Activated CD4-positive, alpha-beta T cell treated with anti-CD3 and anti-CD28 coated beads, Interleukin-2, amount 50 U/mL, for 16 hours (primary cell): ENCODE data around the gene SYNJ1.
"Not testable (repeated sequence)": the region's sequence is repeated elsewhere in the genome, so short reads cannot be mapped to it uniquely, and the experiment has no call there.

Experiments
- DNase-seq: peaks from one replicate; pipeline ENCODE4 v3.0.0-alpha.2; 2020

The SYNJ1 gene

GRCh38 chr21:32612075-32612998 lies 115.5 kb downstream of the SYNJ1 start, which contains the start of gene CFAP298:
Gene CFAP298 (minus strand): TSS chr21:32612377. CDS start chr21:32612243, 134 bp downstream.
- DNase-seq = peak; percentile 93

- peak; percentile 45 for DNase-seq
Measured at GRCh38 chr21:32611471-32611997, 116.3 kb downstream of the SYNJ1 start.

GRCh38 chr21:32610940-32611339 lies 116.9 kb downstream of the SYNJ1 start:
- not testable (repeated sequence) for DNase-seq

GRCh38 chr21:32608851-32609250 lies 119.0 kb downstream of the SYNJ1 start:
- DNase-seq = no peak

- no peak for DNase-seq
Measured at GRCh38 chr21:32605469-32605868, 122.3 kb downstream of the SYNJ1 start.

- no peak for DNase-seq
Measured at GRCh38 chr21:32604464-32604863, 123.3 kb downstream of the SYNJ1 start.

GRCh38 chr21:32603131-32603530 lies 124.7 kb downstream of the SYNJ1 start:
- no peak for DNase-seq

GRCh38 chr21:32602099-32602498 lies 125.7 kb downstream of the SYNJ1 start:
- no peak for DNase-seq

- no peak for DNase-seq
Measured at GRCh38 chr21:32599526-32599925, 128.3 kb downstream of the SYNJ1 start.

- no peak for DNase-seq
Measured at GRCh38 chr21:32599091-32599490, 128.7 kb downstream of the SYNJ1 start.

- DNase-seq = peak; percentile 5
Measured at GRCh38 chr21:32597205-32597604, 130.6 kb downstream of the SYNJ1 start.

- no peak for DNase-seq
Measured at GRCh38 chr21:32595431-32595830, 132.4 kb downstream of the SYNJ1 start.

- DNase-seq = no peak
Measured at GRCh38 chr21:32593690-32594089, 134.1 kb downstream of the SYNJ1 start.

GRCh38 chr21:32592929-32593502 lies 134.8 kb downstream of the SYNJ1 start:
- no peak for DNase-seq

GRCh38 chr21:32590130-32590529 lies 137.7 kb downstream of the SYNJ1 start:
- DNase-seq = no peak

- no peak for DNase-seq
Measured at GRCh38 chr21:32587651-32588050, 140.2 kb downstream of the SYNJ1 start.

GRCh38 chr21:32587120-32587519 lies 140.7 kb downstream of the SYNJ1 start:
- DNase-seq = no peak

- no peak for DNase-seq
Measured at GRCh38 chr21:32585970-32586369, 141.8 kb downstream of the SYNJ1 start.

- no peak for DNase-seq
Measured at GRCh38 chr21:32585042-32585710, 142.6 kb downstream of the SYNJ1 start, which contains the start of gene TCP10L. Gene TCP10L (minus strand): TSS chr21:32585523. CDS start chr21:32584304, 1,219 bp downstream.

GRCh38 chr21:32584472-32584871 lies 143.3 kb downstream of the SYNJ1 start:
- DNase-seq = no peak

GRCh38 chr21:32581732-32582131 lies 146.1 kb downstream of the SYNJ1 start:
- DNase-seq = no peak

- DNase-seq = no peak
Measured at GRCh38 chr21:32580949-32581348, 146.9 kb downstream of the SYNJ1 start.
